ENCODE data around the gene EIF1. TPM values are rescaled to one million over a fixed set of nuclear protein-coding genes. Genes with fewer than 3 reads are reported as not detected.

The EIF1 gene
- total RNA-seq, 1 experiment from 2014 or later: 651 TPM

DNA sequence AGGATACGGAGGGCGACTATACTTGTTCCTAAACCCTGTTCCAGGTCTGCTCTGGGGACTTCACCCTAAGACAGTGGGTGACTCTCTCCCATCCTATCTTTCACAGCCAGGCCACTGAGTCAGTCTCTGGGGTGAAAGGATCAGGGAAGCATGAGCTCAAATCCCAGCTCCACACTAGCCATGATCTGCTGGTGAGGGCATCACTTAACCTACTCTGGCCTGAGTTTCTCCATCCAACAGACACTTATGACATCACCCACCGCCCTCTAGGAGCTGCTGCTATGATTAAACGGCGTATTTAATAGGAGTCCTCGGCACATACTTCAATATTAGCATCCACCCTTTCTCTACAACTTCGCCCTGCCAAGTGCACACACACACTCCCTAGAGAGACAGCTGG is 33.5 kb downstream of the EIF1 start:
- Mint-ChIP-seq H3K4me3 (no peak overlapping the region), H3K9me3 (peaks cover 0 to 2% of the 10 kb centered on the region in 2 experiments; a peak in 1 of 5 replicates), H3K27me3 (ENCODE audit: low read depth) (peaks cover 23% of the 10 kb centered on the region), H3K27ac (no peak overlapping the region), H3K36me3 (ENCODE audit: insufficient read depth in 1 of 3, low read depth in 3 of 3) (no peaks in the 10 kb centered on the region; a peak in 2 of 7 replicates), H3K4me1 (peaks cover 10 to 13% of the 10 kb centered on the region in 2 experiments)
- H2BK12ac ChIP-seq (ENCODE audit: insufficient read length, low read depth, low read length): no peak overlapping the region
- no peaks in the 10 kb centered on the region for H3K79me2 ChIP-seq (ENCODE audit: insufficient read depth, low read length)
- no peak overlapping the region for H3K27ac ChIP-seq (ENCODE audit: insufficient read length, low read depth, low read length)
- H4K20me1 ChIP-seq (ENCODE audit: control insufficient read depth, insufficient read depth, insufficient read length): peaks cover 2% of the 10 kb centered on the region
- no peak overlapping the region for H3K56ac ChIP-seq (ENCODE audit: insufficient read length, low read depth, low read length)
- TF ChIP-seq, protein P1, sequence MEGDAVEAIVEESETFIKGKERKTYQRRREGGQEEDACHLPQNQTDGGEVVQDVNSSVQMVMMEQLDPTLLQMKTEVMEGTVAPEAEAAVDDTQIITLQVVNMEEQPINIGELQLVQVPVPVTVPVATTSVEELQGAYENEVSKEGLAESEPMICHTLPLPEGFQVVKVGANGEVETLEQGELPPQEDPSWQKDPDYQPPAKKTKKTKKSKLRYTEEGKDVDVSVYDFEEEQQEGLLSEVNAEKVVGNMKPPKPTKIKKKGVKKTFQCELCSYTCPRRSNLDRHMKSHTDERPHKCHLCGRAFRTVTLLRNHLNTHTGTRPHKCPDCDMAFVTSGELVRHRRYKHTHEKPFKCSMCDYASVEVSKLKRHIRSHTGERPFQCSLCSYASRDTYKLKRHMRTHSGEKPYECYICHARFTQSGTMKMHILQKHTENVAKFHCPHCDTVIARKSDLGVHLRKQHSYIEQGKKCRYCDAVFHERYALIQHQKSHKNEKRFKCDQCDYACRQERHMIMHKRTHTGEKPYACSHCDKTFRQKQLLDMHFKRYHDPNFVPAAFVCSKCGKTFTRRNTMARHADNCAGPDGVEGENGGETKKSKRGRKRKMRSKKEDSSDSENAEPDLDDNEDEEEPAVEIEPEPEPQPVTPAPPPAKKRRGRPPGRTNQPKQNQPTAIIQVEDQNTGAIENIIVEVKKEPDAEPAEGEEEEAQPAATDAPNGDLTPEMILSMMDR (conservative IDR thresholded peaks at IDR 0.05): no peak
- no CpG with 5 or more reads among the region's 7 CpGs for WGBS (ENCODE audit: extremely low coverage, insufficient read length, low lambda C conversion rate)
- H3K14ac ChIP-seq (ENCODE audit: insufficient read depth, low read length): no peak overlapping the region
- H2AK5ac ChIP-seq (ENCODE audit: insufficient read length, low read length): no peak overlapping the region
- H2BK5ac ChIP-seq (ENCODE audit: insufficient read length, low read length): no peak overlapping the region
- H3K9me3 ChIP-seq (ENCODE audit: control insufficient read depth, low read depth, low read length): no peaks in the 10 kb centered on the region
- H2BK120ac ChIP-seq (ENCODE audit: low read depth, low read length, poor library complexity, severe bottlenecking): no peak overlapping the region
- H2BK15ac ChIP-seq (ENCODE audit: low read depth, low read length): no peak overlapping the region
- H3T11ph ChIP-seq (ENCODE audit: low read length): no peak overlapping the region
- no peak overlapping the region for H2BK20ac ChIP-seq (ENCODE audit: low read depth, low read length, poor library complexity, severe bottlenecking)
- H3K4ac ChIP-seq (ENCODE audit: low read depth, low read length): no peak overlapping the region
- H4K5ac ChIP-seq (ENCODE audit: insufficient read length, low read depth, low read length): no peak overlapping the region
- no peak overlapping the region for H2AFZ ChIP-seq (ENCODE audit: low read length)
- no peaks in the 10 kb centered on the region for H3K23me2 ChIP-seq (ENCODE audit: insufficient read length, low read depth, low read length, poor library complexity, severe bottlenecking)
- H3K79me1 ChIP-seq (ENCODE audit: insufficient read depth, low read depth, low read length, poor library complexity, severe bottlenecking): no peaks in the 10 kb centered on the region
- no peak overlapping the region for H3K18ac ChIP-seq (ENCODE audit: insufficient read length, low read depth, low read length)
- H3K27me3 ChIP-seq (ENCODE audit: insufficient read depth, low read length): no peaks in the 10 kb centered on the region
- no peak overlapping the region for H4K8ac ChIP-seq (replicated peaks; ENCODE audit: insufficient read length, low read depth, low read length)
- no peak overlapping the region for H3K9ac ChIP-seq (ENCODE audit: extremely low read depth, insufficient read length, low read length)
- no peak for DNase-seq
- H3K4me1 ChIP-seq (ENCODE audit: insufficient read depth, low read length): no peaks in the 10 kb centered on the region
- no peak overlapping the region for H3K23ac ChIP-seq (ENCODE audit: insufficient read length, low read depth, low read length)
- no peak overlapping the region for H3K4me2 ChIP-seq (ENCODE audit: insufficient read depth, insufficient read length, low read length)
- no peak overlapping the region for H4K91ac ChIP-seq (ENCODE audit: insufficient read length, low read depth, low read length)
